Glutamatergic neuron (in vitro differentiated cells): ENCODE data around the gene CA4. TPM values are rescaled to one million over a fixed set of nuclear protein-coding genes. Genes with fewer than 3 reads are reported as not detected.
"Not testable (repeated sequence)": the region's sequence is repeated elsewhere in the genome, so short reads cannot be mapped to it uniquely, and the experiment has no call there.

Experiments used
- DNase-seq: peaks from one replicate; pipeline ENCODE4 v3.0.0; 2022
- H3K27ac Mint-ChIP-seq: one replicate; pipeline ENCODE4 v1.8.0; 2020; ENCODE audit warnings: mild to moderate bottlenecking, mixed read lengths, inconsistent platforms; ENCODE audit not compliant: unreplicated experiment
- H3K27me3 Mint-ChIP-seq: one replicate; pipeline ENCODE4 v1.8.0; 2020; ENCODE audit warnings: mild to moderate bottlenecking, moderate library complexity, mixed read lengths, inconsistent platforms; ENCODE audit not compliant: unreplicated experiment
- H3K36me3 Mint-ChIP-seq: one replicate; pipeline ENCODE4 v1.8.0; 2020; ENCODE audit warnings: mild to moderate bottlenecking, mixed read lengths, inconsistent platforms; ENCODE audit not compliant: unreplicated experiment
- H3K4me1 Mint-ChIP-seq: one replicate; pipeline ENCODE4 v1.8.0; 2020; ENCODE audit warnings: mild to moderate bottlenecking, low read depth, mixed read lengths, inconsistent platforms; ENCODE audit not compliant: unreplicated experiment
- H3K4me3 Mint-ChIP-seq: one replicate; pipeline ENCODE4 v1.8.0; 2020; ENCODE audit warnings: mild to moderate bottlenecking, mixed read lengths, inconsistent platforms; ENCODE audit not compliant: unreplicated experiment
- H3K9me3 Mint-ChIP-seq: one replicate; pipeline ENCODE4 v1.8.0; 2020; ENCODE audit warnings: mild to moderate bottlenecking, moderate library complexity, mixed read lengths, inconsistent platforms; ENCODE audit not compliant: unreplicated experiment
- total RNA-seq: library from RNA; stranded (reverse); fragmentation: NEBNext Ultra II Directional; extraction: Animal tissue kit (Norgen Biotek cat#: 25700); gene quantifications from one replicate; pipeline ENCODE4 v1.2.1, GENCODE V29; 2021; ENCODE audit not compliant: unreplicated experiment
- TF ChIP-seq, protein P1 (sequence below): fragments of 200-600 bp; sonication (generic); IDR thresholded peaks from one replicate; pipeline ENCODE4 v1.5.0; 2021; ENCODE audit not compliant: partially characterized antibody, unreplicated experiment

CA4 gene
- total RNA-seq, 1 donor from 2014 or later: 0.98 TPM

- no peak for DNase-seq
- Mint-ChIP-seq H3K4me3 (no peak overlapping the region), H3K4me1 (no peaks in the 10 kb centered on the region), H3K9me3 (no peaks in the 10 kb centered on the region), H3K36me3 (no peaks in the 10 kb centered on the region), H3K27me3 (no peaks in the 10 kb centered on the region), H3K27ac (no peak overlapping the region)
- TF ChIP-seq, protein P1, sequence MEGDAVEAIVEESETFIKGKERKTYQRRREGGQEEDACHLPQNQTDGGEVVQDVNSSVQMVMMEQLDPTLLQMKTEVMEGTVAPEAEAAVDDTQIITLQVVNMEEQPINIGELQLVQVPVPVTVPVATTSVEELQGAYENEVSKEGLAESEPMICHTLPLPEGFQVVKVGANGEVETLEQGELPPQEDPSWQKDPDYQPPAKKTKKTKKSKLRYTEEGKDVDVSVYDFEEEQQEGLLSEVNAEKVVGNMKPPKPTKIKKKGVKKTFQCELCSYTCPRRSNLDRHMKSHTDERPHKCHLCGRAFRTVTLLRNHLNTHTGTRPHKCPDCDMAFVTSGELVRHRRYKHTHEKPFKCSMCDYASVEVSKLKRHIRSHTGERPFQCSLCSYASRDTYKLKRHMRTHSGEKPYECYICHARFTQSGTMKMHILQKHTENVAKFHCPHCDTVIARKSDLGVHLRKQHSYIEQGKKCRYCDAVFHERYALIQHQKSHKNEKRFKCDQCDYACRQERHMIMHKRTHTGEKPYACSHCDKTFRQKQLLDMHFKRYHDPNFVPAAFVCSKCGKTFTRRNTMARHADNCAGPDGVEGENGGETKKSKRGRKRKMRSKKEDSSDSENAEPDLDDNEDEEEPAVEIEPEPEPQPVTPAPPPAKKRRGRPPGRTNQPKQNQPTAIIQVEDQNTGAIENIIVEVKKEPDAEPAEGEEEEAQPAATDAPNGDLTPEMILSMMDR: no peak
Measured at GRCh38 chr17:60110586-60110985, 39.2 kb upstream of the CA4 start.

DNA sequence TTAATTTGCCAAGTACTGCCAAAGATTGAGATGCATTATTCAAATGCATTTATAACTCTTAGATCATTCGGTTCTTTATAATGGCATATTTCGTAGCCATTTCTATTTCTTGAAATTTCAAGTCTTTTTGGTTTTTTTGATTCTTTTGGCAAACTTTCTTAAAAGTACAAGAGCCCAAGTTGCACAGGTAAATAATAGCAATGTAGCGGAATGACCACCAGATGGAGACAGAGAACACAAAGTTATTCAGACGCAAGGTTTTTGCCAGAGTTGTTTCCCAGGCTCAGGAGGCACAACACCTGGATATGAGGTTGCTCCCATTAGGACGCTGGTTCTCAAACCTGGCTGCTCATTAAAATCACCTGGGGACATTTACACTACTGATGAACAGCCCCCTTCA, 38.1 kb upstream of the CA4 start:
- TF ChIP-seq, protein P1: peak; percentile 12
- not testable (repeated sequence) for H3K27me3 Mint-ChIP-seq, H3K9me3 Mint-ChIP-seq

GRCh38 chr17:60115364-60115763, 34.4 kb upstream of the CA4 start:
- not testable (repeated sequence) for H3K4me1 Mint-ChIP-seq, H3K36me3 Mint-ChIP-seq, H3K27me3 Mint-ChIP-seq, DNase-seq, H3K4me3 Mint-ChIP-seq, H3K9me3 Mint-ChIP-seq, H3K27ac Mint-ChIP-seq

More for the DNA sequence above, 38.1 kb upstream of the CA4 start:
- H3K36me3 Mint-ChIP-seq, H3K4me1 Mint-ChIP-seq, H3K27ac Mint-ChIP-seq, DNase-seq, H3K4me3 Mint-ChIP-seq: not testable (repeated sequence)

- not testable (repeated sequence) for H3K9me3 Mint-ChIP-seq, H3K4me3 Mint-ChIP-seq, H3K27ac Mint-ChIP-seq, H3K36me3 Mint-ChIP-seq, H3K27me3 Mint-ChIP-seq, DNase-seq, H3K4me1 Mint-ChIP-seq
Measured at GRCh38 chr17:60116196-60116595, 33.6 kb upstream of the CA4 start.

- not testable (repeated sequence) for H3K9me3 Mint-ChIP-seq, H3K36me3 Mint-ChIP-seq, H3K27ac Mint-ChIP-seq, H3K27me3 Mint-ChIP-seq, H3K4me1 Mint-ChIP-seq, H3K4me3 Mint-ChIP-seq, DNase-seq
Measured at GRCh38 chr17:60119162-60119561, 30.6 kb upstream of the CA4 start.

DNA sequence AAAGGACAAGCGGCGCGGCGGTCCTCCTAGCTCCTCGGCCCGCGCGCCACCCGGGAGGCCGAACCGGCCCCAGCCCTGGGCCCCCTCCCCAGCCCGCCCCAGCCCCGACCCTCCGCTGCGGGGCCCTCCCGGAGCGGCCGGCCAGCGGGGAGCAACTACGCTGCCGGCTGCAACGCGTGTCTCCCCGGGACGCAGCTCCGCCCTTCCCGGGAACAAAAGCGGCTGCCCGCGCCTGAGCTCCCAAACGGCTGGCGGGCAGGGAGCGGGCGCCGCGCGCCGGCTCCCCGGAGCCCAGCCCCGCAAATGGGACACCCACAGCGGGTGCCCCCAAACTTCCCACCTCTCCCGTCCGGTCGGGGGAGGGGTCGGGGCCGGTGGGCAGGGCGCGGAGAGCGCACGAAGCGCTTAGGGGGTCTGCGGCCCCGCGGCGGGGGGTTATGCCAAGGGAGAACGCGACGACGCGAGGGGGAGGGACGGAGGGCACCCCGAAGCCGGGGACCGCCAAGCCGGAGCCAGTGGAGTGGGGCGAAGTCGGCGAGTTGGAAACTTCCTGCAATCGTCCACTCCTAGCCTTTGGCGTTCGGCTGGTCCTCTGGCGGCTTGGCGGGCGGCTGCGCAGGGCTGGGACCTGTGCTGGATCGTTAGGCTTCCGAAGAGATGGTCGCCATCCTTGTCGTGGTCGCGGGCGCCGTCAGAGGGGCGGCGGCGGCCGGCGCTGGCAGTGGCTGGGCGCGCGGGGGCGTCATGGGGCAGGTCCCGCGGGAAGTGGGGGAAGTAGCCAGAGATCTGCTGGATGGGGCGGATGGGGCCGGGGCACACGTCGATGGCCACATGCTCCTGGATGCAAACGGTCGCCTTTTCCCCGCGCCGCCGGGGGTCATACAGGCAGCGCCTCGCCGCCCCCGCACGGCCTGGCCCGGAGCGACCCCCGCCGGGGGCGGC, 29.7 kb upstream of the CA4 start:
- not testable (repeated sequence) for DNase-seq, H3K4me1 Mint-ChIP-seq, H3K27me3 Mint-ChIP-seq, H3K27ac Mint-ChIP-seq, H3K36me3 Mint-ChIP-seq, H3K9me3 Mint-ChIP-seq, H3K4me3 Mint-ChIP-seq
